IMR-90 (cell line): ENCODE measurements around the gene NTRK2. TPM values are rescaled to one million over a fixed set of nuclear protein-coding genes. Genes with fewer than 3 reads are reported as not detected.

ENCODE experiments used
- ATAC-seq: fragments of 200-7000 bp; cut with Tn5 transposase; 2 replicates; pipeline ENCODE4 v1.9.1; 2020; ENCODE audit warnings: low read depth, mild to moderate bottlenecking, moderate library complexity
- BruUV-seq: library from RNA; stranded (reverse); fragments of 400-500 nt; replicated peaks from 2 replicates; lab custom pipeline; 2021; lab: Mats Ljungman, UMichigan
- CTCF ChIA-PET: fragments of 300-600 bp; formaldehyde crosslinking; extraction: SDS; loops from one replicate; lab custom pipeline; 2021; ENCODE audit warnings: antibody characterized with exemption; lab: Yijun Ruan, JAX
- POLR2A ChIA-PET: fragments of 300-600 bp; sonication (Branson Sonifier 250); formaldehyde crosslinking; loops from one replicate; lab custom pipeline; 2022; ENCODE audit warnings: antibody characterized with exemption; ENCODE audit not compliant: unreplicated experiment; lab: Charles Lee
- DNase-seq: peaks from one replicate; pipeline ENCODE4 v3.0.0; 2013
- H2AFZ ChIP-seq: replicated peaks from 2 replicates; pipeline ENCODE3; 2013; ENCODE audit warnings: low read length, mild to moderate bottlenecking; ENCODE audit not compliant: poor library complexity
- H2AK5ac ChIP-seq: 2 replicates; pipeline ENCODE4 v1.6.1; 2013; ENCODE audit warnings: low read depth, low read length, inconsistent platforms
- H2AK9ac ChIP-seq: replicated peaks from 2 replicates; pipeline ENCODE3; 2013; ENCODE audit warnings: mild to moderate bottlenecking, low read depth, low read length, moderate library complexity; ENCODE audit not compliant: poor library complexity
- H2BK120ac ChIP-seq: 2 replicates; pipeline ENCODE4 v1.6.1; 2013; ENCODE audit warnings: low read depth, low read length, inconsistent platforms
- H2BK15ac ChIP-seq: 3 replicates; pipeline ENCODE4 v1.6.1; 2013; ENCODE audit warnings: low read depth, low read length, inconsistent platforms
- H2BK20ac ChIP-seq: 2 replicates; pipeline ENCODE4 v1.6.1; 2013; ENCODE audit warnings: low read depth, mild to moderate bottlenecking, inconsistent platforms, low read length, moderate library complexity
- H2BK5ac ChIP-seq: 2 replicates; pipeline ENCODE4 v1.6.1; 2013; ENCODE audit warnings: mild to moderate bottlenecking, low read depth, low read length, inconsistent platforms; ENCODE audit not compliant: poor library complexity, severe bottlenecking
- H3K14ac ChIP-seq: replicated peaks from 2 replicates; pipeline ENCODE4 v1.6.1; 2013; ENCODE audit warnings: low read depth, low read length, inconsistent platforms
- H3K18ac ChIP-seq: 2 replicates; pipeline ENCODE4 v1.6.1; 2013; ENCODE audit warnings: low read depth, low read length, control low read depth
- H3K23ac ChIP-seq: 2 replicates; pipeline ENCODE4 v1.6.1; 2013; ENCODE audit warnings: low read depth, low read length, inconsistent platforms
- H3K27ac ChIP-seq: 2 replicates; pipeline ENCODE4 v1.5.1; 2013; ENCODE audit warnings: mild to moderate bottlenecking, control low read depth, low read length; ENCODE audit not compliant: insufficient read depth
- H3K27me3 ChIP-seq: 2 replicates; pipeline ENCODE4 v1.6.1; 2013; ENCODE audit warnings: low read length; ENCODE audit not compliant: control insufficient read depth, insufficient read depth
- H3K36me3 ChIP-seq: 2 replicates; pipeline ENCODE4 v1.6.1; 2013; ENCODE audit warnings: low read length, mixed read lengths; ENCODE audit not compliant: control insufficient read depth, insufficient read depth
- H3K4ac ChIP-seq: 2 replicates; pipeline ENCODE4 v1.6.1; 2013; ENCODE audit warnings: low read depth, low read length, inconsistent platforms
- H3K4me1 ChIP-seq: 2 replicates; pipeline ENCODE4 v1.6.1; 2013; ENCODE audit warnings: low read length, mixed read lengths; ENCODE audit not compliant: control insufficient read depth, insufficient read depth
- H3K4me2 ChIP-seq: 2 replicates; pipeline ENCODE4 v1.6.1; 2013; ENCODE audit warnings: low read depth, mild to moderate bottlenecking, control low read depth, low read length, moderate library complexity
- H3K4me3 ChIP-seq: 2 replicates; pipeline ENCODE4 v1.5.1; 2013; ENCODE audit warnings: low read depth, mild to moderate bottlenecking, control low read depth, low read length, moderate library complexity; ENCODE audit not compliant: insufficient read depth
- H3K56ac ChIP-seq: 2 replicates; pipeline ENCODE4 v1.6.1; 2013; ENCODE audit warnings: low read length, inconsistent platforms; ENCODE audit not compliant: insufficient read depth; ENCODE audit errors: extremely low read depth
- H3K79me1 ChIP-seq, 2 experiments: 2 replicates each; pipeline ENCODE4 v1.6.1; 2013; ENCODE audit warnings: low read length in 2 of 2, inconsistent platforms in 1 of 2, low read depth in 1 of 2
- H3K9ac ChIP-seq: 2 replicates; pipeline ENCODE4 v1.6.1; 2013; ENCODE audit warnings: low read depth, low read length, control low read depth
- H3K9me1 ChIP-seq: 2 replicates; pipeline ENCODE4 v1.6.1; 2013; ENCODE audit warnings: low read length, inconsistent platforms; ENCODE audit not compliant: insufficient read depth
- H3K9me3 ChIP-seq: 2 replicates; pipeline ENCODE4 v1.6.1; 2013; ENCODE audit warnings: low read length; ENCODE audit not compliant: control insufficient read depth, insufficient read depth
- H4K20me1 ChIP-seq: 2 replicates; pipeline ENCODE4 v1.6.1; 2013; ENCODE audit warnings: low read length, inconsistent platforms; ENCODE audit not compliant: insufficient read depth
- H4K5ac ChIP-seq: 2 replicates; pipeline ENCODE4 v1.6.1; 2013; ENCODE audit warnings: mild to moderate bottlenecking, low read depth, low read length, control low read depth
- H4K8ac ChIP-seq, 2 experiments: 2 replicates each; pipeline ENCODE4 v1.6.1; 2013; ENCODE audit warnings: low read depth in 2 of 2, low read length in 2 of 2, control low read depth in 1 of 2, inconsistent platforms in 1 of 2
- H4K91ac ChIP-seq: 2 replicates; pipeline ENCODE4 v1.6.1; 2013; ENCODE audit warnings: low read depth, low read length, inconsistent platforms; ENCODE audit not compliant: insufficient read depth
- CEBPB ChIP-seq: IDR thresholded peaks from 2 replicates; pipeline ENCODE4 v1.6.1; 2012; ENCODE audit warnings: low read depth, low read length, improper control_type of control experiment
- MAFK ChIP-seq: IDR thresholded peaks from 2 replicates; pipeline ENCODE4 v1.6.1; 2012; ENCODE audit warnings: low read depth, low read length, improper control_type of control experiment
- MAZ ChIP-seq: IDR thresholded peaks from 2 replicates; pipeline ENCODE4 v1.6.1; 2012; ENCODE audit warnings: low read depth, mild to moderate bottlenecking, low read length, improper control_type of control experiment, moderate library complexity, borderline replicate concordance
- MXI1 ChIP-seq: IDR thresholded peaks from 2 replicates; pipeline ENCODE4 v1.6.1; 2012; ENCODE audit warnings: low read depth, mild to moderate bottlenecking, low read length, moderate library complexity, borderline replicate concordance
- POLR2A ChIP-seq: IDR thresholded peaks from 2 replicates; pipeline ENCODE4 v1.6.1; 2012; ENCODE audit warnings: mild to moderate bottlenecking, low read depth, low read length
- RAD21 ChIP-seq: IDR thresholded peaks from 2 replicates; pipeline ENCODE4 v1.6.1; 2012; ENCODE audit warnings: low read length, improper control_type of control experiment
- RCOR1 ChIP-seq: IDR thresholded peaks from 2 replicates; pipeline ENCODE4 v1.6.1; 2012; ENCODE audit warnings: mild to moderate bottlenecking, low read length, improper control_type of control experiment; ENCODE audit not compliant: insufficient replicate concordance
- RFX5 ChIP-seq: IDR thresholded peaks from 2 replicates; pipeline ENCODE4 v1.8.0; 2012; ENCODE audit warnings: low read depth, mild to moderate bottlenecking, low read length, moderate library complexity
- SMC3 ChIP-seq: fragments of 150-350 bp; IDR thresholded peaks from 2 replicates; pipeline ENCODE4 v1.6.1; 2016; ENCODE audit warnings: low read depth, mild to moderate bottlenecking, antibody characterized with exemption, low read length, moderate library complexity
- WGBS, 2 experiments: methylation state at CpG; one replicate each; pipeline versions ENCODE4 v1.1.5 to v1.1.7; 2013; ENCODE audit warnings: missing lambda C conversion rate in 2 of 2; ENCODE audit not compliant: insufficient read length in 1 of 2; ENCODE audit errors: extremely low coverage in 2 of 2; 5-methylcytosine and 5-hydroxymethylcytosine counted together
- dilution Hi-C: fragments of 300-500 bp; cut with HindIII; formaldehyde crosslinking; loops from one replicate; pipeline ENCODE4 v1.14.3; 2018; ENCODE audit warnings: low sequenced_read_pairs; ENCODE audit not compliant: unreplicated experiment
- in situ Hi-C: fragments of 300-500 bp; cut with MboI; formaldehyde crosslinking; loops from 3 replicates; pipeline ENCODE4 v1.14.3; 2019; ENCODE audit warnings: low sequenced_read_pairs, inconsistent platforms, mixed read lengths
- intact Hi-C: fragments of 100-400 bp; cut with micrococcal nuclease; formaldehyde crosslinking; loops from 2 replicates; pipeline ENCODE4 v1.10.0; 2022
- polyA plus RNA-seq, 3 experiments: library from polyadenylated mRNA; depleted of rRNA; stranded (reverse); fragments of >200 nt; gene quantifications; 2 replicates each; pipeline ENCODE4 v1.2.3, GENCODE V29; 2012; ENCODE audit warnings: low replicate concordance in 1 of 3
- total RNA-seq: library from RNA; depleted of rRNA; stranded (reverse); fragments of >200 nt; gene quantifications from 2 replicates; pipeline ENCODE4 v1.2.3, GENCODE V29; 2012
- TF ChIP-seq, protein P1 (sequence below): conservative IDR thresholded peaks from 2 replicates; pipeline ENCODE4 v1.5.1; 2012; ENCODE audit warnings: mild to moderate bottlenecking, low read depth, low read length, improper control_type of control experiment

Gene NTRK2
- total and polyA plus RNA-seq, 2 of the 4 experiments (the other 2 are of a cell fraction), result under 0.01 to 0.02 TPM

DNA sequence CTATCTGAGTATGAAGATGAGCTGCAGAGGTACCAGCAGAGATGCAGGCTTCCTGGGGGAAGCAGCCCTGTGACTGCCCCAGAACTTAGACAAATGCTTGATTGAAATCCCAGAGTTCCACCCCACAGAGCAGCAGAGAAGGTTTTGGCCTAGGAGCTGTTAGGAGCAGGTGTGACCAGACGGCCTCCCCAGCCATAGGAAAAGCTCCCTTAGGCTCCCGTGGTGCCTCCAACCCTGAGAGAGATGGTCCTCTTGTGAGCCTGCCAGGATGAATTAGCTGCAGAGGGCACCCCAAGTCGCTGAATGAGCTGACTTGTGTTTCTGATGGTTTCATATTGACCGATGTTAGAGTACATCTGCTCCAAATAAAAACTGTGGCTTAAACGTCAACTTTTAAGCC is 22.1 kb downstream of the NTRK2 start:
- H2AK9ac ChIP-seq, result no peak overlapping the region
- DNase-seq (no peak), ATAC-seq (no peak)
- no peaks in the 10 kb centered on the region for H3K79me1 ChIP-seq
- H3K4me1 ChIP-seq, result no peaks in the 10 kb centered on the region
- no peak overlapping the region for H2BK20ac ChIP-seq
- no peaks in the 10 kb centered on the region for H3K9me1 ChIP-seq
- no peak overlapping the region for H2AFZ ChIP-seq
- no peaks in the 10 kb centered on the region for H4K20me1 ChIP-seq
- no peak overlapping the region for H3K56ac ChIP-seq
- no peak overlapping the region for H4K5ac ChIP-seq
- H2AK5ac ChIP-seq, result no peak overlapping the region
- ChIA-PET POLR2A (no interaction called here), CTCF (interaction anchor here (0.5 kb wide), 1 partner anchor 17 kb away, joined by 3 read pairs; no protein-coding TSS in a partner anchor)
- no peak overlapping the region for H3K4me3 ChIP-seq
- in situ Hi-C loops, result no loop called here
- no peak overlapping the region for H3K18ac ChIP-seq
- no peak overlapping the region for H3K4ac ChIP-seq
- no CpG with 5 or more reads among the region's 5 CpGs for WGBS, 2 experiments
- H2BK120ac ChIP-seq, result no peak overlapping the region
- H3K14ac ChIP-seq, result no peak overlapping the region
- H3K23ac ChIP-seq, result no peak overlapping the region
- no peak overlapping the region for H4K8ac ChIP-seq
- no peak overlapping the region for H3K27ac ChIP-seq
- BruUV-seq, result no TSS peak
- dilution Hi-C loops, result no loop called here
- H3K9me3 ChIP-seq, result peaks cover 6% of the 10 kb centered on the region; the same call in 1 of the 2 replicates
- H3K27me3 ChIP-seq, result no peaks in the 10 kb centered on the region
- no peak overlapping the region for H2BK15ac ChIP-seq
- H3K4me2 ChIP-seq, result no peak overlapping the region
- intact Hi-C loops, result no loop called here
- no peak overlapping the region for H4K91ac ChIP-seq
- no peak overlapping the region for H2BK5ac ChIP-seq
- no peak for TF ChIP-seq RAD21
- no peak for TF ChIP-seq MXI1
- no peak for TF ChIP-seq POLR2A
- TF ChIP-seq SMC3, result no peak
- no peak for TF ChIP-seq RCOR1
- TF ChIP-seq, protein P1, sequence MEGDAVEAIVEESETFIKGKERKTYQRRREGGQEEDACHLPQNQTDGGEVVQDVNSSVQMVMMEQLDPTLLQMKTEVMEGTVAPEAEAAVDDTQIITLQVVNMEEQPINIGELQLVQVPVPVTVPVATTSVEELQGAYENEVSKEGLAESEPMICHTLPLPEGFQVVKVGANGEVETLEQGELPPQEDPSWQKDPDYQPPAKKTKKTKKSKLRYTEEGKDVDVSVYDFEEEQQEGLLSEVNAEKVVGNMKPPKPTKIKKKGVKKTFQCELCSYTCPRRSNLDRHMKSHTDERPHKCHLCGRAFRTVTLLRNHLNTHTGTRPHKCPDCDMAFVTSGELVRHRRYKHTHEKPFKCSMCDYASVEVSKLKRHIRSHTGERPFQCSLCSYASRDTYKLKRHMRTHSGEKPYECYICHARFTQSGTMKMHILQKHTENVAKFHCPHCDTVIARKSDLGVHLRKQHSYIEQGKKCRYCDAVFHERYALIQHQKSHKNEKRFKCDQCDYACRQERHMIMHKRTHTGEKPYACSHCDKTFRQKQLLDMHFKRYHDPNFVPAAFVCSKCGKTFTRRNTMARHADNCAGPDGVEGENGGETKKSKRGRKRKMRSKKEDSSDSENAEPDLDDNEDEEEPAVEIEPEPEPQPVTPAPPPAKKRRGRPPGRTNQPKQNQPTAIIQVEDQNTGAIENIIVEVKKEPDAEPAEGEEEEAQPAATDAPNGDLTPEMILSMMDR, result no peak
- TF ChIP-seq RFX5, result no peak
- TF ChIP-seq MAZ, result no peak
- TF ChIP-seq CEBPB, result no peak
- TF ChIP-seq MAFK, result no peak
- H3K9ac ChIP-seq, result no peak overlapping the region
- H3K36me3 ChIP-seq, result no peaks in the 10 kb centered on the region
